HepG2 (cell line): ENCODE data around the gene ALDH16A1. TPM values are rescaled to one million over a fixed set of nuclear protein-coding genes. Genes with fewer than 3 reads are reported as not detected.

Experiments
- ATF7 ChIP-seq, 2 experiments: fragments of 450-650 bp in 1 of 2; sonication (generic) in 1 of 2; formaldehyde crosslinking in 1 of 2; IDR thresholded peaks; 2 replicates each; pipeline versions ENCODE4 v1.4.0 to v1.6.1; 2016 to 2020; ENCODE audit warnings: antibody characterized with exemption in 1 of 2, mild to moderate bottlenecking in 1 of 2, missing genetic modification reagents in 1 of 2
- PHF20 ChIP-seq: sonication (generic); formaldehyde crosslinking; IDR thresholded peaks from 2 replicates; pipeline ENCODE4 v1.5.0; 2020; ENCODE audit warnings: mild to moderate bottlenecking, missing genetic modification reagents
- RBM22 ChIP-seq: fragments of 200-400 bp; formaldehyde crosslinking; optimal IDR thresholded peaks from 2 replicates; pipeline ENCODE3; 2017; ENCODE audit warnings: mild to moderate bottlenecking, low read length, moderate library complexity
- RFX5 ChIP-seq: IDR thresholded peaks from 2 replicates; pipeline ENCODE4 v1.6.1; 2011; ENCODE audit warnings: low read depth, low read length, improper control_type of control experiment
- SNAPC2 ChIP-seq: sonication (generic); formaldehyde crosslinking; IDR thresholded peaks from 2 replicates; pipeline ENCODE4 v1.8.1; 2022; ENCODE audit warnings: mild to moderate bottlenecking, missing genetic modification reagents
- SRY ChIP-seq: sonication (generic); formaldehyde crosslinking; IDR thresholded peaks from 2 replicates; pipeline ENCODE4 v1.8.0; 2022; ENCODE audit warnings: mild to moderate bottlenecking, missing genetic modification reagents
- SSRP1 ChIP-seq: IDR thresholded peaks from 2 replicates; pipeline ENCODE4 v1.6.1; 2016; ENCODE audit warnings: control low read depth
- U2AF1 ChIP-seq: fragments of 200-400 bp; formaldehyde crosslinking; optimal IDR thresholded peaks from 2 replicates; pipeline ENCODE3; 2017; ENCODE audit warnings: mild to moderate bottlenecking, low read depth, low read length
- ZNF350 ChIP-seq: sonication (generic); formaldehyde crosslinking; IDR thresholded peaks from 2 replicates; pipeline ENCODE4 v1.4.0; 2020; ENCODE audit warnings: mild to moderate bottlenecking, low read depth, missing genetic modification reagents, borderline replicate concordance
- ZNF549 ChIP-seq: sonication (generic); formaldehyde crosslinking; IDR thresholded peaks from 2 replicates; pipeline ENCODE4 v1.5.0; 2020; ENCODE audit warnings: missing genetic modification reagents
- ZNF607 ChIP-seq: sonication (generic); formaldehyde crosslinking; IDR thresholded peaks from 2 replicates; pipeline ENCODE4 v1.5.1; 2020; ENCODE audit warnings: missing genetic modification reagents, mild to moderate bottlenecking, borderline replicate concordance
- polyA plus RNA-seq, 8 experiments: library from polyadenylated mRNA; depleted of rRNA in 3 of 8; stranded (reverse) in 7 of 8; unstranded in 1 of 8; fragments of >200 nt; fragmentation: Illumina TruSeq in 4 of 8; extraction: Trizol in 4 of 8; gene quantifications; 2 replicates each; pipeline versions ENCODE4 v1.2.1 to v1.2.3, GENCODE V29; 2011 to 2016; ENCODE audit warnings: low read depth in 4 of 8, missing spikeins in 1 of 8, mixed read lengths in 1 of 8; ENCODE audit not compliant: insufficient read depth in 1 of 8
- total RNA-seq, 5 experiments: library from RNA; depleted of rRNA; stranded (reverse); fragments of >200 nt; fragmentation: Illumina TruSeq; extraction: Trizol; gene quantifications; 2 replicates each; pipeline ENCODE4 v1.2.3, GENCODE V29; 2016; ENCODE audit warnings: low read depth in 1 of 5
- TF ChIP-seq, protein P1 (sequence below): sonication (generic); formaldehyde crosslinking; IDR thresholded peaks from 2 replicates; pipeline ENCODE4 v1.4.0; 2020; ENCODE audit warnings: missing genetic modification reagents, mild to moderate bottlenecking, borderline replicate concordance
- TF ChIP-seq, protein P2 (sequence below): sonication (generic); formaldehyde crosslinking; IDR thresholded peaks from 2 replicates; pipeline ENCODE4 v1.5.1; 2020; ENCODE audit warnings: mild to moderate bottlenecking, missing genetic modification reagents, borderline replicate concordance
- TF ChIP-seq, protein P3 (sequence below): sonication (generic); formaldehyde crosslinking; IDR thresholded peaks from 2 replicates; pipeline ENCODE4 v1.5.1; 2020; ENCODE audit warnings: missing genetic modification reagents, mild to moderate bottlenecking, borderline replicate concordance
- TF ChIP-seq, protein P4 (sequence below): sonication (generic); formaldehyde crosslinking; IDR thresholded peaks from 2 replicates; pipeline ENCODE4 v1.4.0; 2020; ENCODE audit warnings: missing genetic modification reagents, borderline replicate concordance

ALDH16A1 gene
- total and polyA plus RNA-seq, 2 of the 13 experiments (the other 11 are each of a cell fraction or from before 2014, with no cell fraction given) = 8.4 to 34.9 TPM

DNA sequence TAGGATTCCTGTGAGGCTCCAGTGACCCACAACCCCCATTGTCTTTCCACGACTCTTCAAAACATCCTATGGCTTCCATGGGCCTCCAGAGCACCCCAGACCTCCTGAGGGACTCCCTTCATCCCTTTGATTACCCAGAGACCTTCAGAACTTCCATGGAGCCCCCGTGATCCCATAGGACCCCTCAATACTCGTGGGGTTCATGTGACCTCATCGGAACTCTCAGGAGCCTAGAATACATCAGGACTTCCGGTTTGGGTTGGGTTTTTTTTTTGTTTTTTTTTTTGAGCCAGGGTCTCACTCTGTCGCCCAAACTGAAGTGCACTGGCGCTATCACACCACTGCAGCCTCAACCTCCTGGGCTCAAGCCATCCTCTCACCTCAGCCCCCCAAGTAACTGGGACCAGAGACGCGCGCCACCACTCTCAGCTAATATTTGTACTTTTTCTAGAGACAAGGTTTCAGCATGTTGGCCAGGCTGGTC is 774 bp downstream of the ALDH16A1 start (continued):
- TF ChIP-seq ATF7 (IDR thresholded peaks at IDR 0.05) (no peak), ATF7 (CRISPR knock-in tag; IDR thresholded peaks at IDR 0.05) (peak; percentile 59), ZNF549 (CRISPR knock-in tag) (no peak), SNAPC2 (CRISPR knock-in tag) (0 out of 2 replicates have a peak, but pooled peaks have one; percentile 13), SSRP1 (CRISPR knock-in tag) (0 out of 2 replicates have a peak, but pooled peaks have one; percentile 9), PHF20 (CRISPR knock-in tag) (0 out of 2 replicates have a peak, but pooled peaks have one; percentile 60), SRY (CRISPR knock-in tag) (no peak), ZNF607 (CRISPR knock-in tag) (peak; percentile 22; the same call in 1 of the 2 replicates), ZNF350 (CRISPR knock-in tag) (no peak), U2AF1 (peak; percentile 71), RBM22 (peak; percentile 87), RFX5 (no peak)
- TF ChIP-seq, protein P1, sequence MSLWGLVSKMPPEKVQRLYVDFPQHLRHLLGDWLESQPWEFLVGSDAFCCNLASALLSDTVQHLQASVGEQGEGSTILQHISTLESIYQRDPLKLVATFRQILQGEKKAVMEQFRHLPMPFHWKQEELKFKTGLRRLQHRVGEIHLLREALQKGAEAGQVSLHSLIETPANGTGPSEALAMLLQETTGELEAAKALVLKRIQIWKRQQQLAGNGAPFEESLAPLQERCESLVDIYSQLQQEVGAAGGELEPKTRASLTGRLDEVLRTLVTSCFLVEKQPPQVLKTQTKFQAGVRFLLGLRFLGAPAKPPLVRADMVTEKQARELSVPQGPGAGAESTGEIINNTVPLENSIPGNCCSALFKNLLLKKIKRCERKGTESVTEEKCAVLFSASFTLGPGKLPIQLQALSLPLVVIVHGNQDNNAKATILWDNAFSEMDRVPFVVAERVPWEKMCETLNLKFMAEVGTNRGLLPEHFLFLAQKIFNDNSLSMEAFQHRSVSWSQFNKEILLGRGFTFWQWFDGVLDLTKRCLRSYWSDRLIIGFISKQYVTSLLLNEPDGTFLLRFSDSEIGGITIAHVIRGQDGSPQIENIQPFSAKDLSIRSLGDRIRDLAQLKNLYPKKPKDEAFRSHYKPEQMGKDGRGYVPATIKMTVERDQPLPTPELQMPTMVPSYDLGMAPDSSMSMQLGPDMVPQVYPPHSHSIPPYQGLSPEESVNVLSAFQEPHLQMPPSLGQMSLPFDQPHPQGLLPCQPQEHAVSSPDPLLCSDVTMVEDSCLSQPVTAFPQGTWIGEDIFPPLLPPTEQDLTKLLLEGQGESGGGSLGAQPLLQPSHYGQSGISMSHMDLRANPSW = 0 out of 2 replicates have a peak, but pooled peaks have one; percentile 27
- TF ChIP-seq, protein P2, sequence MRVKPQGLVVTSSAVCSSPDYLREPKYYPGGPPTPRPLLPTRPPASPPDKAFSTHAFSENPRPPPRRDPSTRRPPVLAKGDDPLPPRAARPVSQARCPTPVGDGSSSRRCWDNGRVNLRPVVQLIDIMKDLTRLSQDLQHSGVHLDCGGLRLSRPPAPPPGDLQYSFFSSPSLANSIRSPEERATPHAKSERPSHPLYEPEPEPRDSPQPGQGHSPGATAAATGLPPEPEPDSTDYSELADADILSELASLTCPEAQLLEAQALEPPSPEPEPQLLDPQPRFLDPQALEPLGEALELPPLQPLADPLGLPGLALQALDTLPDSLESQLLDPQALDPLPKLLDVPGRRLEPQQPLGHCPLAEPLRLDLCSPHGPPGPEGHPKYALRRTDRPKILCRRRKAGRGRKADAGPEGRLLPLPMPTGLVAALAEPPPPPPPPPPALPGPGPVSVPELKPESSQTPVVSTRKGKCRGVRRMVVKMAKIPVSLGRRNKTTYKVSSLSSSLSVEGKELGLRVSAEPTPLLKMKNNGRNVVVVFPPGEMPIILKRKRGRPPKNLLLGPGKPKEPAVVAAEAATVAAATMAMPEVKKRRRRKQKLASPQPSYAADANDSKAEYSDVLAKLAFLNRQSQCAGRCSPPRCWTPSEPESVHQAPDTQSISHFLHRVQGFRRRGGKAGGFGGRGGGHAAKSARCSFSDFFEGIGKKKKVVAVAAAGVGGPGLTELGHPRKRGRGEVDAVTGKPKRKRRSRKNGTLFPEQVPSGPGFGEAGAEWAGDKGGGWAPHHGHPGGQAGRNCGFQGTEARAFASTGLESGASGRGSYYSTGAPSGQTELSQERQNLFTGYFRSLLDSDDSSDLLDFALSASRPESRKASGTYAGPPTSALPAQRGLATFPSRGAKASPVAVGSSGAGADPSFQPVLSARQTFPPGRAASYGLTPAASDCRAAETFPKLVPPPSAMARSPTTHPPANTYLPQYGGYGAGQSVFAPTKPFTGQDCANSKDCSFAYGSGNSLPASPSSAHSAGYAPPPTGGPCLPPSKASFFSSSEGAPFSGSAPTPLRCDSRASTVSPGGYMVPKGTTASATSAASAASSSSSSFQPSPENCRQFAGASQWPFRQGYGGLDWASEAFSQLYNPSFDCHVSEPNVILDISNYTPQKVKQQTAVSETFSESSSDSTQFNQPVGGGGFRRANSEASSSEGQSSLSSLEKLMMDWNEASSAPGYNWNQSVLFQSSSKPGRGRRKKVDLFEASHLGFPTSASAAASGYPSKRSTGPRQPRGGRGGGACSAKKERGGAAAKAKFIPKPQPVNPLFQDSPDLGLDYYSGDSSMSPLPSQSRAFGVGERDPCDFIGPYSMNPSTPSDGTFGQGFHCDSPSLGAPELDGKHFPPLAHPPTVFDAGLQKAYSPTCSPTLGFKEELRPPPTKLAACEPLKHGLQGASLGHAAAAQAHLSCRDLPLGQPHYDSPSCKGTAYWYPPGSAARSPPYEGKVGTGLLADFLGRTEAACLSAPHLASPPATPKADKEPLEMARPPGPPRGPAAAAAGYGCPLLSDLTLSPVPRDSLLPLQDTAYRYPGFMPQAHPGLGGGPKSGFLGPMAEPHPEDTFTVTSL (CRISPR knock-in tag) = peak; percentile 30; the same call in 1 of the 2 replicates
- TF ChIP-seq, protein P3, sequence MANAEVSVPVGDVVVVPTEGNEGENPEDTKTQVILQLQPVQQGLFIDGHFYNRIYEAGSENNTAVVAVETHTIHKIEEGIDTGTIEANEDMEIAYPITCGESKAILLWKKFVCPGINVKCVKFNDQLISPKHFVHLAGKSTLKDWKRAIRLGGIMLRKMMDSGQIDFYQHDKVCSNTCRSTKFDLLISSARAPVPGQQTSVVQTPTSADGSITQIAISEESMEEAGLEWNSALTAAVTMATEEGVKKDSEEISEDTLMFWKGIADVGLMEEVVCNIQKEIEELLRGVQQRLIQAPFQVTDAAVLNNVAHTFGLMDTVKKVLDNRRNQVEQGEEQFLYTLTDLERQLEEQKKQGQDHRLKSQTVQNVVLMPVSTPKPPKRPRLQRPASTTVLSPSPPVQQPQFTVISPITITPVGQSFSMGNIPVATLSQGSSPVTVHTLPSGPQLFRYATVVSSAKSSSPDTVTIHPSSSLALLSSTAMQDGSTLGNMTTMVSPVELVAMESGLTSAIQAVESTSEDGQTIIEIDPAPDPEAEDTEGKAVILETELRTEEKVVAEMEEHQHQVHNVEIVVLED (CRISPR knock-in tag) = peak; percentile 39; the same call in 1 of the 2 replicates
- TF ChIP-seq, protein P4, sequence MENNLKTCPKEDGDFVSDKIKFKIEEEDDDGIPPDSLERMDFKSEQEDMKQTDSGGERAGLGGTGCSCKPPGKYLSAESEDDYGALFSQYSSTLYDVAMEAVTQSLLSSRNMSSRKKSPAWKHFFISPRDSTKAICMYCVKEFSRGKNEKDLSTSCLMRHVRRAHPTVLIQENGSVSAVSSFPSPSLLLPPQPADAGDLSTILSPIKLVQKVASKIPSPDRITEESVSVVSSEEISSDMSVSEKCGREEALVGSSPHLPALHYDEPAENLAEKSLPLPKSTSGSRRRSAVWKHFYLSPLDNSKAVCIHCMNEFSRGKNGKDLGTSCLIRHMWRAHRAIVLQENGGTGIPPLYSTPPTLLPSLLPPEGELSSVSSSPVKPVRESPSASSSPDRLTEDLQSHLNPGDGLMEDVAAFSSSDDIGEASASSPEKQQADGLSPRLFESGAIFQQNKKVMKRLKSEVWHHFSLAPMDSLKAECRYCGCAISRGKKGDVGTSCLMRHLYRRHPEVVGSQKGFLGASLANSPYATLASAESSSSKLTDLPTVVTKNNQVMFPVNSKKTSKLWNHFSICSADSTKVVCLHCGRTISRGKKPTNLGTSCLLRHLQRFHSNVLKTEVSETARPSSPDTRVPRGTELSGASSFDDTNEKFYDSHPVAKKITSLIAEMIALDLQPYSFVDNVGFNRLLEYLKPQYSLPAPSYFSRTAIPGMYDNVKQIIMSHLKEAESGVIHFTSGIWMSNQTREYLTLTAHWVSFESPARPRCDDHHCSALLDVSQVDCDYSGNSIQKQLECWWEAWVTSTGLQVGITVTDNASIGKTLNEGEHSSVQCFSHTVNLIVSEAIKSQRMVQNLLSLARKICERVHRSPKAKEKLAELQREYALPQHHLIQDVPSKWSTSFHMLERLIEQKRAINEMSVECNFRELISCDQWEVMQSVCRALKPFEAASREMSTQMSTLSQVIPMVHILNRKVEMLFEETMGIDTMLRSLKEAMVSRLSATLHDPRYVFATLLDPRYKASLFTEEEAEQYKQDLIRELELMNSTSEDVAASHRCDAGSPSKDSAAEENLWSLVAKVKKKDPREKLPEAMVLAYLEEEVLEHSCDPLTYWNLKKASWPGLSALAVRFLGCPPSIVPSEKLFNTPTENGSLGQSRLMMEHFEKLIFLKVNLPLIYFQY (CRISPR knock-in tag) = no peak
